HG03521 (cell line): ENCODE results near the gene PLB1.
"Not testable (repeated sequence)": the region's sequence is repeated elsewhere in the genome, so short reads cannot be mapped to it uniquely, and the experiment has no call there.

Source experiments
- ATAC-seq: cut with Tn5 transposase; IDR thresholded peaks from one replicate; pipeline ENCODE4 v1.9.1; 2021; ENCODE audit warnings: mild to moderate bottlenecking, moderate library complexity; ENCODE audit not compliant: unreplicated experiment

The PLB1 gene

GRCh38 chr2:28469304-28469703, 26.6 kb upstream of the PLB1 start:
- ATAC-seq, result no peak

- no peak for ATAC-seq
Observed at GRCh38 chr2:28469947-28470535, 25.8 kb upstream of the PLB1 start.

GRCh38 chr2:28470759-28471158, 25.1 kb upstream of the PLB1 start:
- no peak for ATAC-seq

DNA sequence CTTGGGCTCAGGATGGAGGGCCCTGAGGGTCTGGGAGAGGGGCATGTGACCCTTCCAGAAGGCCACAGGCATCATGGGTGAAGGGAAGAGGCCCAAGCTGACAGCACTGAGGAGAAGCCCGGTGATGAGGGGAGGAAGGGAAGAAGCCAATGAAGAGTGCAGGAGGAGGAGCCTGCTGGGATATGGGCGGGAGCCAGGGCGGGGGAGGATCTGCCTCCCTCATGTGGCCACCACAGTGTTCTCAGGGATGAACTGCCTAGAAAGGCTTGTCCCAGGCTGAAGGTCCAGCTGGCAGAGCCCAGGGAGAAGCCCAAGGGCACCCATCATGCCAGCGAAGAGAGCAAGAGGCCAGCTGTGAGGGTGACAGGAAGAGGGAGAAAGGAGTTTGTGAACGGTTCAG, 24.6 kb upstream of the PLB1 start:
- no peak for ATAC-seq

- no peak for ATAC-seq
Observed at GRCh38 chr2:28471701-28472236, 24.1 kb upstream of the PLB1 start.

- not testable (repeated sequence) for ATAC-seq
Observed at GRCh38 chr2:28472641-28473040, 23.2 kb upstream of the PLB1 start.

GRCh38 chr2:28475088-28475595, 20.7 kb upstream of the PLB1 start:
- no peak for ATAC-seq

DNA sequence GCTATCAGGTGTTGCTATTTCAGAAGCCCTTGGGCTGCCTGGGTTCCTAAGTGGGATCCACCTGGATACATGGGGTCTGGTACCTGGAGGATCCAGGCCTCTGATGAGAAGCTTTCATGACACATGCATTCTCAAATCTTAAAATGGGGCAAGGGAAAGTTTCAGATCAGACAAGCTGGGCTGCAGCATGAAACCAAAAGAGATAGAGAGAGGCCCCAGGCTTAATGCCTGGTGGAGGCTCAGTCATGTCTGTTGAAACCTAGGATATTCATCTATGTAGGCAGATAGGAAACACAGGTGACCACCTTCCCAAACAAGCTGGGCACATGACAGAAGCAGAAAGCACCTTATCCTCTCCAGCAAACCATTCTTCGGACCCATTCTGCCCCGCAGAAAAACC, 18.8 kb upstream of the PLB1 start:
- no peak for ATAC-seq

- ATAC-seq, result no peak
Observed at GRCh38 chr2:28477645-28478044, 18.2 kb upstream of the PLB1 start.

GRCh38 chr2:28480403-28481049, 15.3 kb upstream of the PLB1 start:
- ATAC-seq, result no peak

DNA sequence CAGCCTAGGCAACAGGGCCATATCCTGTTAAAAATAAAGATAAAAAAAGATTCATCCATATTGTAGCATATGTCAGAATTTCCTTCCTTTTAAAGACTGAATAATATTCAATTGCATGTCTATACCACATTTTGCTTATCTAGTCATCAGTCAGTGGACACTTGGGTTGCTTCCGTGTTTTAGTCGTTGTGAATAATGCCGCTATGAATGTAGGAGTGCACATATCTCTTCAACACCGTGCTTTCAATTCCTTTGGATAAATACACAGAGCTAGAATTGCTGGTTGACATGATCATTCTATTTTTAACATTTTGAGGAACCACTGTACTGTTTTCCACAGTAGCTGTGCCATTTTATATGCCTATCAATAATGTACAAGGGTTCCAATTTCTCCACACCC, 14.0 kb upstream of the PLB1 start:
- no peak for ATAC-seq

GRCh38 chr2:28484835-28485234, 11.0 kb upstream of the PLB1 start:
- ATAC-seq, result no peak

DNA sequence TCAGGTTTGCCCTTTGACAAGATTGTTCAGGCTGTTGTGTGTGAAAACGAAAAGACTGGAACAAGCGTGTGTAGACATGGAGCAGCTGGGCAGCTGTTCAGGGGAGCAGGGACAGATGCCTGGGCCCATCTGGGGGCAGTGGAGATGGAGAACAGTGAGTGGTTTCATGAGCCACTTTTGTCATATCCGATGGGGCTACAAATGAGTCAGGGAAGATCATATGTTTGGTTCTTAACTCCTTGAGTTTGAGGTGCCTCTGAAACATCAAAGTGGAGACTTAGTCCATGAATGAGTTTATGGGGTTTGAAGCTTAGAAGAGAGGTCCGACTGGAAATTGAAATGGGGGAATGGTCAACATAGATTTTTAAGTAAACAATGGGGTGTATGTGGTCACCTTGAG, 9.3 kb upstream of the PLB1 start:
- ATAC-seq, result no peak

GRCh38 chr2:28487258-28487657, 8.6 kb upstream of the PLB1 start:
- no peak for ATAC-seq

DNA sequence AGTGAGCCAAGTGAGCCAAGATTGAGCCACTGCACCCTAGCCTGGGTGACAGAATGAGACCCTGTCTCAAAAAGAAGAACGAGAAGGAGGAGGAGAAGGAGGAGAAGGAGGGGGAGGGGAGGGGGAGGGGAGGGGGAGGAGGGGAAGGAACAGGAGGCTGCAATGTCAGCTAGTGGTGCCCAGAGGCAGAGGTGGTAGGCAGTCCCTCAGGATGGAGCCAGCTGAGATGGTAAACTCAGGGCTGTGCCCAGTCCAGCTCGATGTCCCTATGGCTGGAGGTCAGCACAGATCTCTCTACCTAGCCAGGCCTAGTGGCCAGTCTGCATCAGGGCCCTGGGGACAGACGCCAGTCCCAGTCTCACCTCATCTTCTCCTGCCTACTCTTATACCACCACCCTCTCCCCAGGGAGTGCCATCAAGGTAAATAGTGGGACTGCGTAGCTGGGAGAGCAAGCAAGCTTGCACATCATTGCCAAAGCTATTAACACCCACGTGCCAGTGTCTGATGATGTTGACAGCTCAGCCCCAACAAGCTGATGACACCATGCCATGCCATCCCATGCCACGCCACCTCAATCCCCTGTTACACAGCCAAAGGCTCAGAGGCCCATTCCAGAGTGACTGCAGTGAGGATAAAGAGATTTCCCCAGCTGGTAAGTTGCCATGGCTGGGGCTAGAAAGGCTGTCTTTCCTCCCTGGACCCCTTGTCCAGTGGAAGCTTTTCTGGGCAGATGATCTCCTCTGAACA, 7.6 kb upstream of the PLB1 start:
- no peak for ATAC-seq

DNA sequence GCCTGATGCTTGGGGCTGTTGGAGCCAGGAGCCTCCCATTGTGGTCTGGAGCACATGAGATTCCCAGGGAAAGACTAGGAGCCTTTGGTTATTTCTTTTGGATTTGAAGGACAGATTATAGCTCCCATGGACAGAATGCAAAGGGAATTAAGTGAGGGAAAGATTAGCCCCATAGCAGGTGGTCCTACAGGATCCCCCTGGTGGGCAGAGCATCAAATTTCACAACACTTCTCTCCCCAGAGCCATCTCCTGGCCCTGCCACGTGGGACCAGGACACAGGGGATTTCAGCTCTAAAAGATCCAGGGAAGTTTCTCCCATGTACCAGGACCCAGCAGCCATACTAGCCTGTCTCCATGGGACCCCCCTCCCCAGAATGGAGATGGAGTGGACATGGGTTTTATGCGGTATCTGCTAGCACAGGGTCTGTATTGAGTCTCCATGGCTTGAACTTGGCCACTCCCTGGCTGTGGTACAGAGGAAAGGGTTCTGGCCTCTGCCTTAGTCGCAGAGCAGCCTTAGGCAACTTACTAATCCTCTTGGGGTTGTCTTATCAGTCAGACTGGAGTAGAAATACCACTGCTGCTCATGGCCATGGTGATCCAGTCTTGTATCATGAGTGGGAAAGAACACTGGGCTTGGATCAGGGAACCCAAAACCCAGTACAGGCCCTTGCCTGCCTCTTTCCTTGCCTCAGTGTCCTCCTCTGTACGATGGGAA, 6.8 kb upstream of the PLB1 start:
- ATAC-seq, result no peak

- ATAC-seq, result no peak
Observed at GRCh38 chr2:28490558-28490957, 5.3 kb upstream of the PLB1 start.

- ATAC-seq, result no peak
Observed at GRCh38 chr2:28492282-28492681, 3.6 kb upstream of the PLB1 start.

- no peak for ATAC-seq
Observed at GRCh38 chr2:28493636-28494035, 2.2 kb upstream of the PLB1 start.

GRCh38 chr2:28496781-28497180, 921 bp downstream of the PLB1 start:
- ATAC-seq, result no peak

- ATAC-seq, result no peak
Observed at GRCh38 chr2:28497206-28497605, 1.3 kb downstream of the PLB1 start.
